Vagina (tissue), 2 donors: ENCODE results near the gene MMP20. TPM values are rescaled to one million over a fixed set of nuclear protein-coding genes. Genes with fewer than 3 reads are reported as not detected.

Experiments used
- DNase-seq, 2 donors: peaks; one replicate each; pipeline ENCODE4 v3.0.0-alpha.2; 2017; ENCODE audit errors: extremely low spot score in 2 of 2
- H3K27ac ChIP-seq: fragments of 200-600 bp; sonication (generic); one replicate; pipeline ENCODE4 v1.5.1; 2019
- H3K27me3 ChIP-seq: fragments of 200-600 bp; sonication (generic); one replicate; pipeline ENCODE4 v1.5.1; 2019
- H3K36me3 ChIP-seq, 2 donors: fragments of 200-600 bp; sonication (generic); one replicate each; pipeline ENCODE4 v1.5.1; 2017 to 2019
- H3K4me1 ChIP-seq: fragments of 200-600 bp; sonication (generic); one replicate; pipeline ENCODE4 v1.5.1; 2019
- H3K4me3 ChIP-seq, 2 donors: fragments of 200-600 bp; sonication (generic); 1 replicate in 1 of 2; 2 replicates in 1 of 2; pipeline ENCODE4 v1.5.1; 2016 to 2019
- H3K9me3 ChIP-seq: fragments of 200-600 bp; sonication (generic); one replicate; pipeline ENCODE4 v1.5.1; 2019
- CTCF ChIP-seq, 3 experiments: fragments of 450-650 bp in 2 of 3; fragments of 200-600 bp in 1 of 3; sonication (generic) in 1 of 3; IDR thresholded peaks; one replicate each; pipeline ENCODE4 v1.5.1; 2017 to 2019; ENCODE audit warnings: antibody characterized with exemption in 3 of 3, mild to moderate bottlenecking in 2 of 3, moderate library complexity in 2 of 3
- POLR2A ChIP-seq, 2 donors: fragments of 450-650 bp; IDR thresholded peaks; one replicate each; pipeline ENCODE4 v1.6.1; 2017; ENCODE audit warnings: antibody characterized with exemption in 2 of 2, mild to moderate bottlenecking in 2 of 2, moderate library complexity in 2 of 2
- POLR2AphosphoS5 ChIP-seq, 2 donors: sonication (generic); formaldehyde crosslinking; IDR thresholded peaks; one replicate each; pipeline ENCODE4 v1.9.0; 2017; ENCODE audit warnings: antibody characterized with exemption in 2 of 2, mild to moderate bottlenecking in 2 of 2, low read depth in 1 of 2; ENCODE audit not compliant: insufficient read depth in 1 of 2
- intact Hi-C: fragments of 100-400 bp; cut with DNase I; formaldehyde crosslinking; loops from one replicate; pipeline ENCODE4 v1.15.1; 2023
- total RNA-seq: library from RNA; depleted of rRNA; stranded (reverse); fragments of >200 nt; gene quantifications from one replicate; pipeline ENCODE4 v1.2.3, GENCODE V29; 2016

MMP20 gene
- total RNA-seq, 1 donor from 2014 or later, result not detected

GRCh38 chr11:102623998-102624397, 1.1 kb downstream of the MMP20 start:
- no peaks in the 10 kb centered on the region for H3K27me3 ChIP-seq
- H3K4me3 ChIP-seq, result no peak overlapping the region
- DNase-seq, result no peak
- no peak for TF ChIP-seq POLR2AphosphoS5 (IDR thresholded peaks at IDR 0.05; ENCODE audit: insufficient read depth in 1 of 2, low read depth in 1 of 2)
- TF ChIP-seq POLR2A (IDR thresholded peaks at IDR 0.05), result no peak
- no peak for TF ChIP-seq CTCF (IDR thresholded peaks at IDR 0.05)
- H3K36me3 ChIP-seq, result no peaks in the 10 kb centered on the region
- no peak overlapping the region for H3K27ac ChIP-seq
- H3K4me1 ChIP-seq, result no peaks in the 10 kb centered on the region
- intact Hi-C loops, result no loop called here
- no peaks in the 10 kb centered on the region for H3K9me3 ChIP-seq

- intact Hi-C loops, result no loop called here
- TF ChIP-seq POLR2AphosphoS5 (IDR thresholded peaks at IDR 0.05; ENCODE audit: insufficient read depth in 1 of 2, low read depth in 1 of 2) (no peak), POLR2A (IDR thresholded peaks at IDR 0.05) (no peak), CTCF (IDR thresholded peaks at IDR 0.05) (no peak)
- Histone ChIP-seq H3K9me3 (no peaks in the 10 kb centered on the region), H3K4me3 (no peak overlapping the region), H3K36me3 (no peaks in the 10 kb centered on the region), H3K27ac (no peak overlapping the region), H3K4me1 (no peaks in the 10 kb centered on the region), H3K27me3 (no peaks in the 10 kb centered on the region)
- DNase-seq, result no peak
Observed at GRCh38 chr11:102623128-102623527, 2.0 kb downstream of the MMP20 start.

GRCh38 chr11:102622258-102622657, 2.9 kb downstream of the MMP20 start:
- H3K9me3 ChIP-seq, result no peaks in the 10 kb centered on the region
- DNase-seq, result no peak
- no peaks in the 10 kb centered on the region for H3K4me1 ChIP-seq
- no peak overlapping the region for H3K4me3 ChIP-seq
- H3K27ac ChIP-seq, result no peak overlapping the region
- H3K36me3 ChIP-seq, result no peaks in the 10 kb centered on the region
- intact Hi-C loops, result no loop called here
- TF ChIP-seq POLR2AphosphoS5 (IDR thresholded peaks at IDR 0.05; ENCODE audit: insufficient read depth in 1 of 2, low read depth in 1 of 2) (no peak), POLR2A (IDR thresholded peaks at IDR 0.05) (no peak), CTCF (IDR thresholded peaks at IDR 0.05) (no peak)
- H3K27me3 ChIP-seq, result no peaks in the 10 kb centered on the region

- Histone ChIP-seq H3K9me3 (no peaks in the 10 kb centered on the region), H3K27me3 (no peaks in the 10 kb centered on the region), H3K36me3 (no peaks in the 10 kb centered on the region), H3K4me3 (no peak overlapping the region), H3K4me1 (no peaks in the 10 kb centered on the region), H3K27ac (no peak overlapping the region)
- no peak for DNase-seq
- intact Hi-C loops, result no loop called here
- TF ChIP-seq POLR2A (IDR thresholded peaks at IDR 0.05) (no peak), POLR2AphosphoS5 (IDR thresholded peaks at IDR 0.05; ENCODE audit: insufficient read depth in 1 of 2, low read depth in 1 of 2) (no peak), CTCF (IDR thresholded peaks at IDR 0.05) (no peak)
Observed at GRCh38 chr11:102620818-102621561, 4.1 kb downstream of the MMP20 start.

GRCh38 chr11:102620179-102620578, 5.0 kb downstream of the MMP20 start:
- Histone ChIP-seq H3K9me3 (no peaks in the 10 kb centered on the region), H3K4me3 (no peak overlapping the region), H3K27me3 (no peaks in the 10 kb centered on the region), H3K4me1 (no peaks in the 10 kb centered on the region), H3K27ac (no peak overlapping the region), H3K36me3 (no peaks in the 10 kb centered on the region)
- intact Hi-C loops, result no loop called here
- no peak for TF ChIP-seq CTCF (IDR thresholded peaks at IDR 0.05)
- no peak for TF ChIP-seq POLR2A (IDR thresholded peaks at IDR 0.05)
- no peak for TF ChIP-seq POLR2AphosphoS5 (IDR thresholded peaks at IDR 0.05; ENCODE audit: insufficient read depth in 1 of 2, low read depth in 1 of 2)
- DNase-seq, result no peak
